K562 (cell line): Measurements from ENCODE around the gene AKAP6. TPM values are rescaled to one million over a fixed set of nuclear protein-coding genes. Genes with fewer than 3 reads are reported as not detected.

Source experiments
- RFX7 ChIP-seq: fragments of 250-450 bp; sonication (Bioruptor Pico); IDR thresholded peaks from 2 replicates; pipeline ENCODE4 v1.5.1; 2021; ENCODE audit warnings: mild to moderate bottlenecking
- SMAD2 ChIP-seq: fragments of 150-350 bp; IDR thresholded peaks from 2 replicates; pipeline ENCODE4 v1.6.1; 2014; ENCODE audit warnings: low read depth, mild to moderate bottlenecking, low read length
- TGIF2 ChIP-seq: sonication (generic); formaldehyde crosslinking; IDR thresholded peaks from 2 replicates; pipeline ENCODE4 v1.8.1; 2022; ENCODE audit warnings: mild to moderate bottlenecking, missing genetic modification reagents, moderate library complexity
- ZNF134 ChIP-seq: fragments of 250-450 bp; sonication (Bioruptor Pico); conservative IDR thresholded peaks from 2 replicates; pipeline ENCODE4 v1.4.0; 2020
- polyA plus RNA-seq, 8 experiments: library from polyadenylated mRNA; depleted of rRNA in 4 of 8; stranded (reverse) in 5 of 8; unstranded in 3 of 8; fragments of >200 nt; fragmentation: Nextera tagmentation in 2 of 8; fragmentation: Illumina TruSeq in 1 of 8; extraction: Ambion mirVana in 2 of 8; extraction: Trizol in 1 of 8; gene quantifications; 2 replicates each; pipeline versions ENCODE4 v1.2.1 to v1.2.3, GENCODE V29; 2011 to 2014; ENCODE audit warnings: inconsistent platforms in 1 of 8, missing spikeins in 1 of 8
- total RNA-seq, 7 experiments: library from RNA; depleted of rRNA in 6 of 7; stranded (reverse); fragments of >200 nt in 6 of 7; fragmentation: Illumina TruSeq in 2 of 7; extraction: Trizol in 2 of 7; gene quantifications; 2 replicates each; pipeline versions ENCODE4 v1.2.1 to v1.2.3, GENCODE V29; 2011 to 2021; ENCODE audit warnings: low replicate concordance in 1 of 7
- TF ChIP-seq, protein P1 (sequence below): fragments of 450-650 bp; formaldehyde crosslinking; IDR thresholded peaks from 2 replicates; pipeline ENCODE4 v1.4.0; 2022; ENCODE audit warnings: missing genetic modification characterization
- TF ChIP-seq, protein P2 (sequence below): fragments of 250-450 bp; sonication (Bioruptor Pico); IDR thresholded peaks from 2 replicates; pipeline ENCODE4 v1.5.0; 2022; ENCODE audit warnings: mild to moderate bottlenecking
- TF ChIP-seq, protein P3 (sequence below): fragments of 200-800 bp; sonication (Bioruptor generic); IDR thresholded peaks from 2 replicates; pipeline ENCODE4 v1.6.1; 2017; ENCODE audit warnings: missing genetic modification characterization, missing compliant biosample characterization

The AKAP6 gene
- total and polyA plus RNA-seq, 9 of the 15 experiments (the other 6 are each of a cell fraction or from before 2014, with no cell fraction given): 0.03 to 1.7 (median 0.48) TPM

DNA sequence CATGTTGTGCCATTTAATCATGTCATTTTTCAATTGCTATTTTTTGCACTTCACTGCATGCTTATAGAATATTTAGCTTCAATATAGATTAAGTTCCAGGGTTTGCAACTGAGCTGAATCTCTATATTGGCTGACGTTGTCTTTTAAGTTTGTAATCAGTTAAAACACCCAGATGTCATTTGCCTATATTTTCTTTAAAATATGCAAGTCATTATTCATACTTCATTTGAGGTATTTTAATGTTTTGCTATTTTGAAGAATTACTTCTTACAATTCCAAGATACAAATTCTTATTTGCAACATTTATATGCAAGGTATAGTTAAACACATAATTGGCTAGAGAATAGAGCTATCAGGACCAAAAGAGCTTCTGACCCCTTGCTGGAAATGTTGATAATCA is 434.6 kb downstream of the AKAP6 start (continued):
- TF ChIP-seq, protein P1, sequence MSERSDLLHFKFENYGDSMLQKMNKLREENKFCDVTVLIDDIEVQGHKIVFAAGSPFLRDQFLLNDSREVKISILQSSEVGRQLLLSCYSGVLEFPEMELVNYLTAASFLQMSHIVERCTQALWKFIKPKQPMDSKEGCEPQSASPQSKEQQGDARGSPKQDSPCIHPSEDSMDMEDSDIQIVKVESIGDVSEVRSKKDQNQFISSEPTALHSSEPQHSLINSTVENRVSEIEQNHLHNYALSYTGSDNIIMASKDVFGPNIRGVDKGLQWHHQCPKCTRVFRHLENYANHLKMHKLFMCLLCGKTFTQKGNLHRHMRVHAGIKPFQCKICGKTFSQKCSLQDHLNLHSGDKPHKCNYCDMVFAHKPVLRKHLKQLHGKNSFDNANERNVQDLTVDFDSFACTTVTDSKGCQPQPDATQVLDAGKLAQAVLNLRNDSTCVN (CRISPR knock-in tag): no peak
- TF ChIP-seq SMAD2: no peak
- TF ChIP-seq, protein P2, sequence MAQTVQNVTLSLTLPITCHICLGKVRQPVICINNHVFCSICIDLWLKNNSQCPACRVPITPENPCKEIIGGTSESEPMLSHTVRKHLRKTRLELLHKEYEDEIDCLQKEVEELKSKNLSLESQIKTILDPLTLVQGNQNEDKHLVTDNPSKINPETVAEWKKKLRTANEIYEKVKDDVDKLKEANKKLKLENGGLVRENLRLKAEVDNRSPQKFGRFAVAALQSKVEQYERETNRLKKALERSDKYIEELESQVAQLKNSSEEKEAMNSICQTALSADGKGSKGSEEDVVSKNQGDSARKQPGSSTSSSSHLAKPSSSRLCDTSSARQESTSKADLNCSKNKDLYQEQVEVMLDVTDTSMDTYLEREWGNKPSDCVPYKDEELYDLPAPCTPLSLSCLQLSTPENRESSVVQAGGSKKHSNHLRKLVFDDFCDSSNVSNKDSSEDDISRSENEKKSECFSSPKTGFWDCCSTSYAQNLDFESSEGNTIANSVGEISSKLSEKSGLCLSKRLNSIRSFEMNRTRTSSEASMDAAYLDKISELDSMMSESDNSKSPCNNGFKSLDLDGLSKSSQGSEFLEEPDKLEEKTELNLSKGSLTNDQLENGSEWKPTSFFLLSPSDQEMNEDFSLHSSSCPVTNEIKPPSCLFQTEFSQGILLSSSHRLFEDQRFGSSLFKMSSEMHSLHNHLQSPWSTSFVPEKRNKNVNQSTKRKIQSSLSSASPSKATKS: no peak
- TF ChIP-seq ZNF134 (CRISPR knock-in tag): no peak
- TF ChIP-seq, protein P3, sequence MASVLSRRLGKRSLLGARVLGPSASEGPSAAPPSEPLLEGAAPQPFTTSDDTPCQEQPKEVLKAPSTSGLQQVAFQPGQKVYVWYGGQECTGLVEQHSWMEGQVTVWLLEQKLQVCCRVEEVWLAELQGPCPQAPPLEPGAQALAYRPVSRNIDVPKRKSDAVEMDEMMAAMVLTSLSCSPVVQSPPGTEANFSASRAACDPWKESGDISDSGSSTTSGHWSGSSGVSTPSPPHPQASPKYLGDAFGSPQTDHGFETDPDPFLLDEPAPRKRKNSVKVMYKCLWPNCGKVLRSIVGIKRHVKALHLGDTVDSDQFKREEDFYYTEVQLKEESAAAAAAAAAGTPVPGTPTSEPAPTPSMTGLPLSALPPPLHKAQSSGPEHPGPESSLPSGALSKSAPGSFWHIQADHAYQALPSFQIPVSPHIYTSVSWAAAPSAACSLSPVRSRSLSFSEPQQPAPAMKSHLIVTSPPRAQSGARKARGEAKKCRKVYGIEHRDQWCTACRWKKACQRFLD (CRISPR knock-in tag): no peak
- TF ChIP-seq RFX7 (CRISPR knock-in tag): no peak
- no peak for TF ChIP-seq TGIF2 (CRISPR knock-in tag)
- TF ChIP-seq, all 486 proteins: peak for 0
